HS-5 (cell line): Measurements from ENCODE around the gene THAP10.

Source experiments
- DNase-seq: peaks from one replicate; pipeline ENCODE4 v3.0.0-alpha.2; 2012; ENCODE audit warnings: low read depth

THAP10 gene

GRCh38 chr15:70853973-70854665 is 38.1 kb downstream of the THAP10 start, which contains the start of gene LARP6:
Gene LARP6 (minus strand): TSS chr15:70854157. CDS start chr15:70854088, 69 bp downstream.
- no peak for DNase-seq

GRCh38 chr15:70853318-70853972 is 38.8 kb downstream of the THAP10 start:
- no peak for DNase-seq

GRCh38 chr15:70852501-70853317 is 39.5 kb downstream of the THAP10 start:
- DNase-seq = no peak

GRCh38 chr15:70851889-70852288 is 40.3 kb downstream of the THAP10 start:
- no peak for DNase-seq

DNA sequence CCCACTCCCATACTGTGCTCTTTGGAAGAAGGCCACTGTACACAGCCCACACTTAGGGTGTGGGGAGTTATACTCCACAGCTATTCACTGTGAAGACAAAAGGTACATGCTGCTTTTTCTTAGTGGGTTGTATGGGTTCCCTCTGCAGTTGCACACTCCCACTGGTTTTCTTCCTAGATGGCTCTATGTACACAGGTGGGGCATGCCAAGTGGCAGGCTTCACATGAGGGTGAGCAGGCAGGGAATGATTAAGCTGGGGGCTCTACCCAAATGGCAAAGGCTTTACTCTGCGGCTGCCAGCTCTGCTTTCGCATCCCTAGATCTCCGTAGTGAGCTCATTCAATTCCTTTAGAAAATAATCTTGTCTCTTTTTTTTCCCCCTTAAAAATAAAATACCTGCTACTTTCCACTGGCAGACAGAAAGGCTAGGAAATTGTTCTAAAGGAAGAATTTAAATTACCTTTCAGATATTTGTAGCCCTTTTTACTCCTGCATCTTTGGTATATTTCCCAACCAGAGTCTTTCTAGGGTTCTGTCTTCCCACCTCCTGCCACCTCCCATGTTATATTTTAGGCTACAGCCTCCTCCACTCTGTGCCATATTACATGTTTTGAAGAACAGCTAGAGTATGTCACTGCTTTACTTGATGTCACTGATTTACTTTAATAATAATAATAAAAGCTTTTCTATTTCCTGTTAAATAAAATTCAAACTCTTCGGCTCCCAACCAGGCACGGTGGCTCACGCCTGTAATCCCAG is 46.5 kb downstream of the THAP10 start:
- DNase-seq = no peak

- DNase-seq = no peak
Measured at GRCh38 chr15:70837476-70837875, 54.8 kb downstream of the THAP10 start.

DNA sequence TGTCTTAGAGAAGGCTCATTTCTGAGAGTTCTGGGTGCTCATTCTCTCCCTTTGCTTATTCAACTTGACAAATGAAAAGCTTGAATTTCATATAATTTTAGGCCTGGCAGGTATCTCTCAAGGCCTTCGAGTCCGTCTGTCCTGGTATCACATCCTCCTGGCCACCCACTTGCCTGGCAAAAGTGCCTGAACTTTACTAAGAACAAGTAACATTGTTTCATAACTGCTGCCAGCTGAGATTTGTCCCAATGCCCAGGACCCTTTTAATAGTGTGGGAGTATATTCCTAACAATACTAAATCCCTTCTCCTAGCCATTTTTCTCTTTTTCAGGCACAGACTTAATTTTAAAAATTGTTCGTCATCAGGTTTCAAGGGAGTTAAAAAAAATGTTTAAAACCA is 56.4 kb downstream of the THAP10 start:
- no peak for DNase-seq

DNA sequence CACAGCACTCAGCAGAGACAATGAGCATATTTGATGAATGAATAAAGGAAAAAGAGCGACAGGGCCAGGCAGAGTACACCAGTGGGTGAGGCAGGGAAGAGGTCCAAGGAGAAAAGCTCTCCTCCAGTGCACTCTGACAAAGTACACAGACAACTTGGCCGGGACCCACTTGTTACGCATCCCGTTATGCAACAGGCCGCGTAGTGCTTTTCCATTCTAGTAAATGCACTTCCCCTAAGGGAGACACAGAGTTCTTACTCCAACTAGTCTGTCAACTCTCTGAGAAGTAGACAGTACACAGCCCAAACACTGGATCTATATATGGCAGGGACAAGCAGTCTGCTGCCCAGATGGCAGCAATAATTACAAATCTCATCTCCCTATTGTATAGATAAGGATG is 56.8 kb downstream of the THAP10 start:
- no peak for DNase-seq

- no peak for DNase-seq
Measured at GRCh38 chr15:70834999-70835398, 57.2 kb downstream of the THAP10 start.

DNA sequence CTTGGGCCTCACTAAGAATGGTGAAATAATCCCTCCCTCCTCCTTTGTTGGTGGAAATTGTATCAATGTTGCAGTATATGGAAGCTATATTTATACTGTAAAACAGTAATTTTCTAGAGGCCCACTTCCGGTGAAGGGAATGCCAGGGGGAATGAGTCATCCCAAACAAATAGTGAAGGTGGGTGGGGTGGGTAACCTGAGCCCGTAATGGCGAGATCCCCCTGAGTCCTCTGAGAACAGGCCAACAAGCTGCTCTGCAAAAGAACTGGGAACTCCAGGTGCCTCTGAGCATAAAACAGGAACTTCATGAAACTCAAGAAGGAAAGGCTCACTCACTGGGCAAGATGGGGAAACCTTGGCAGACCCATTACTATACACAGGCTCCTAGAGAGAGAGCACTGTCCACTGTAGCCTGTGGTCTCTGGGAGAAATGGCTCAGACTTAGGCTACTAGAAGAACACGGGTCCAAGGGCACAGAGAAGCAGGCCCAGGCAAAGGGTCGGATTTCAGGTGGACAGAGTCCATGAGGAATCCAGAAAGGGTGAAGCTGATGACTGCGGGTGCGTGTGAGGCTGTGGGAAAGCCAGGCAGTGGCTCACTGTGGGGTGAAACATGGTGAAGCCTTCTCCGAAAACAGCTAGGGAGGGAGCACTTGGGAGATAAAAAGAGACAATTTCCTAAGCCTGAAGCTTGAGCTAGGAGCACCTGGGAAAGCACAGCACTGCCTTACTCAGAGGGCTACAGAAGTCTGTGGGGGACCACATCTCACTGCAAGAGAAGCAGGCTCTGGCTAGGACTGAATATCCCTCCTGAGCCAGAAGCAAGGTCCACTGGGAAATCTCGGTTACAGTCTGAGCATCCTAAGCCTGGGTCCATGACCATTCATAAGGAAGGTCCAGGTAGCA is 58.1 kb downstream of the THAP10 start:
- no peak for DNase-seq

- no peak for DNase-seq
Measured at GRCh38 chr15:70833422-70833821, 58.8 kb downstream of the THAP10 start.

- DNase-seq = no peak
Measured at GRCh38 chr15:70832176-70832575, 60.1 kb downstream of the THAP10 start.
